HCT116 (cell line): ENCODE data around the gene KIRREL3. TPM values are rescaled to one million over a fixed set of nuclear protein-coding genes. Genes with fewer than 3 reads are reported as not detected.

Experiments used
- ATAC-seq: fragments of 200-7000 bp; cut with Tn5 transposase; 2 replicates; pipeline ENCODE4 v1.9.1; 2020; ENCODE audit warnings: mild to moderate bottlenecking, moderate library complexity
- BruUV-seq: library from RNA; stranded (reverse); fragments of 400-500 nt; replicated peaks from 2 replicates; lab custom pipeline; 2021; lab: Mats Ljungman, UMichigan
- CTCF ChIA-PET: fragments of 300-600 bp; sonication (Branson Sonifier 250); formaldehyde crosslinking; loops from one replicate; lab custom pipeline; 2021; ENCODE audit warnings: antibody characterized with exemption; lab: Charles Lee
- POLR2A ChIA-PET: fragments of 300-600, 350-600 bp; sonication (Branson Sonifier 250); formaldehyde crosslinking; loops from one replicate; lab custom pipeline; 2021; ENCODE audit warnings: antibody characterized with exemption; lab: Charles Lee
- RAD21 ChIA-PET, 2 experiments: fragments of 300-600 bp; sonication (Branson Sonifier 250); formaldehyde crosslinking; loops; one replicate each; lab custom pipeline; 2023; ENCODE audit warnings: low total read pairs in 2 of 2; ENCODE audit not compliant: uncharacterized antibody in 2 of 2, unreplicated experiment in 2 of 2, low non-redundant PET in 1 of 2; lab: Charles Lee
- DNase-seq: peaks from one replicate; pipeline ENCODE4 v3.0.0-alpha.2; 2010; ENCODE audit warnings: low read depth, low spot score
- H2AFZ ChIP-seq: fragments of 200-600 bp; shearing (Covaris generic), sonication (generic); 2 replicates; pipeline ENCODE4 v1.6.1; 2017; ENCODE audit warnings: low read depth, mixed run types, mixed read lengths, antibody characterized with exemption, low read length; ENCODE audit not compliant: poor library complexity, severe bottlenecking
- H3K27ac ChIP-seq: 2 replicates; pipeline ENCODE4 v1.5.1; 2012; ENCODE audit warnings: low read depth, low read length
- H3K27me3 ChIP-seq: fragments of 200-600 bp; sonication (generic); 2 replicates; pipeline ENCODE4 v1.6.1; 2016; ENCODE audit warnings: mixed run types, low read length, mixed read lengths; ENCODE audit not compliant: insufficient read depth
- H3K36me3 ChIP-seq, 2 experiments: fragments of 200-500 bp in 1 of 2; fragments of 200-600 bp in 1 of 2; sonication (Bioruptor generic) in 1 of 2; sonication (generic) in 1 of 2; 2 replicates each; pipeline versions ENCODE4 v1.5.1 to v1.6.1; 2014 to 2016; ENCODE audit warnings: low read length in 2 of 2, inconsistent platforms in 1 of 2, mixed read lengths in 1 of 2, mixed run types in 1 of 2; ENCODE audit not compliant: insufficient read depth in 2 of 2, control insufficient read depth in 1 of 2
- H3K4me1 ChIP-seq, 2 experiments: fragments of 200-600 bp in 1 of 2; sonication (generic) in 1 of 2; 2 replicates each; pipeline versions ENCODE4 v1.5.1 to v1.6.1; 2012 to 2017; ENCODE audit warnings: low read length in 2 of 2, inconsistent platforms in 1 of 2, mild to moderate bottlenecking in 1 of 2, mixed read lengths in 1 of 2, mixed run types in 1 of 2, moderate library complexity in 1 of 2; ENCODE audit not compliant: insufficient read depth in 2 of 2, control insufficient read depth in 1 of 2
- H3K4me2 ChIP-seq: fragments of 200-600 bp; sonication (generic); 2 replicates; pipeline ENCODE4 v1.6.1; 2017; ENCODE audit warnings: mixed run types, low read length, mixed read lengths
- H3K4me3 ChIP-seq, 2 experiments: fragments of 200-600 bp in 1 of 2; sonication (generic) in 1 of 2; replicated peaks in 1 of 2; 2 replicates each; pipeline ENCODE4 v1.5.1; 2011 to 2016; ENCODE audit warnings: low read length in 2 of 2, control low read depth in 1 of 2, low read depth in 1 of 2, mild to moderate bottlenecking in 1 of 2, mixed read lengths in 1 of 2, mixed run types in 1 of 2
- H3K79me2 ChIP-seq: fragments of 200-600 bp; sonication (generic); 2 replicates; pipeline ENCODE4 v1.6.1; 2017; ENCODE audit warnings: mild to moderate bottlenecking, mixed run types, low read length, moderate library complexity, mixed read lengths; ENCODE audit not compliant: insufficient read depth
- H3K9ac ChIP-seq: fragments of 200-600 bp; sonication (generic); 2 replicates; pipeline ENCODE4 v1.6.1; 2016; ENCODE audit warnings: low read length, mixed read lengths
- H3K9me2 ChIP-seq: fragments of 200-600 bp; sonication (generic), shearing (Covaris generic); 2 replicates; pipeline ENCODE4 v1.6.1; 2017; ENCODE audit warnings: mixed run types, mild to moderate bottlenecking, moderate library complexity; ENCODE audit not compliant: insufficient read depth
- H3K9me3 ChIP-seq, 2 experiments: fragments of 200-500 bp in 1 of 2; fragments of 200-600 bp in 1 of 2; sonication (Bioruptor generic) in 1 of 2; sonication (generic) in 1 of 2; 2 replicates each; pipeline ENCODE4 v1.6.1; 2014 to 2017; ENCODE audit warnings: low read length in 2 of 2, mixed read lengths in 2 of 2, inconsistent platforms in 1 of 2, low read depth in 1 of 2, mild to moderate bottlenecking in 1 of 2, mixed run types in 1 of 2, moderate library complexity in 1 of 2; ENCODE audit not compliant: control insufficient read depth in 1 of 2, insufficient read depth in 1 of 2
- H4K20me1 ChIP-seq: fragments of 200-600 bp; sonication (generic), shearing (Covaris generic); 2 replicates; pipeline ENCODE4 v1.6.1; 2017; ENCODE audit warnings: mixed run types, mild to moderate bottlenecking, moderate library complexity; ENCODE audit not compliant: insufficient read depth
- CEBPB ChIP-seq: IDR thresholded peaks from 2 replicates; pipeline ENCODE4 v1.6.1; 2012; ENCODE audit warnings: low read depth
- EGR1 ChIP-seq: IDR thresholded peaks from 2 replicates; pipeline ENCODE4 v1.6.1; 2012; ENCODE audit warnings: low read depth
- ELF1 ChIP-seq: IDR thresholded peaks from 2 replicates; pipeline ENCODE4 v1.6.1; 2012; ENCODE audit warnings: low read depth, borderline replicate concordance
- EZH2 ChIP-seq: fragments of 200-600 bp; sonication (generic); IDR thresholded peaks from 2 replicates; pipeline ENCODE4 v1.6.1; 2017; ENCODE audit warnings: antibody characterized with exemption, mixed run types
- EZH2phosphoT487 ChIP-seq: fragments of 200-600 bp; IDR thresholded peaks from 2 replicates; pipeline ENCODE4 v1.6.1; 2018; ENCODE audit warnings: antibody characterized with exemption, borderline replicate concordance
- FOSL1 ChIP-seq: IDR thresholded peaks from 2 replicates; pipeline ENCODE4 v1.6.1; 2012; ENCODE audit warnings: low read depth
- JUND ChIP-seq: IDR thresholded peaks from 2 replicates; pipeline ENCODE4 v1.6.1; 2012
- POLR2A ChIP-seq: IDR thresholded peaks from 2 replicates; pipeline ENCODE4 v1.7.0; 2011; ENCODE audit warnings: borderline replicate concordance; ENCODE audit not compliant: insufficient read depth, insufficient read length; ENCODE audit errors: extremely low read depth
- POLR2AphosphoS5 ChIP-seq: IDR thresholded peaks from 2 replicates; pipeline ENCODE4 v1.6.1; 2011; ENCODE audit warnings: mild to moderate bottlenecking, low read depth, low read length, moderate library complexity
- SP1 ChIP-seq: IDR thresholded peaks from 2 replicates; pipeline ENCODE4 v1.6.1; 2012; ENCODE audit warnings: low read depth
- SRF ChIP-seq: IDR thresholded peaks from 2 replicates; pipeline ENCODE4 v1.6.1; 2012; ENCODE audit warnings: low read depth
- TCF7L2 ChIP-seq: IDR thresholded peaks from 2 replicates; pipeline ENCODE4 v1.7.0; 2011; ENCODE audit warnings: borderline replicate concordance, inconsistent platforms; ENCODE audit not compliant: insufficient read depth, insufficient read length; ENCODE audit errors: extremely low read depth
- YY1 ChIP-seq: IDR thresholded peaks from 2 replicates; pipeline ENCODE4 v1.6.1; 2011; ENCODE audit warnings: low read length, low read depth, moderate library complexity, mild to moderate bottlenecking; ENCODE audit not compliant: insufficient replicate concordance; ENCODE audit errors: extremely low read depth
- ZFX ChIP-seq: fragments of 450-650 bp; IDR thresholded peaks from 2 replicates; pipeline ENCODE4 v1.6.1; 2017
- ZNF274 ChIP-seq: fragments of 200-500 bp; sonication (Bioruptor generic); IDR thresholded peaks from 2 replicates; pipeline ENCODE4 v1.6.1; 2014; ENCODE audit warnings: mild to moderate bottlenecking, low read depth, low read length, inconsistent platforms
- intact Hi-C: fragments of 100-400 bp; cut with micrococcal nuclease; formaldehyde crosslinking; loops from 2 replicates; pipeline ENCODE4 v1.10.0; 2022
- total RNA-seq: library from RNA; stranded (reverse); gene quantifications from one replicate; pipeline ENCODE4 v1.2.1, GENCODE V29; 2021; ENCODE audit not compliant: unreplicated experiment
- TF ChIP-seq, protein P1 (sequence below): IDR thresholded peaks from 2 replicates; pipeline ENCODE4 v1.6.1; 2012
- TF ChIP-seq, protein P2 (sequence below): IDR thresholded peaks from 2 replicates; pipeline ENCODE4 v1.6.1; 2012
- TF ChIP-seq, protein P3 (sequence below): IDR thresholded peaks from 2 replicates; pipeline ENCODE4 v1.6.1; 2011; ENCODE audit warnings: mild to moderate bottlenecking, low read length, moderate library complexity; ENCODE audit not compliant: insufficient replicate concordance; ENCODE audit errors: extremely low read depth
- TF ChIP-seq, protein P4 (sequence below): IDR thresholded peaks from 2 replicates; pipeline ENCODE4 v1.6.1; 2012; ENCODE audit warnings: low read depth

Gene KIRREL3
- total RNA-seq, 1 experiment from 2014 or later = not detected

DNA sequence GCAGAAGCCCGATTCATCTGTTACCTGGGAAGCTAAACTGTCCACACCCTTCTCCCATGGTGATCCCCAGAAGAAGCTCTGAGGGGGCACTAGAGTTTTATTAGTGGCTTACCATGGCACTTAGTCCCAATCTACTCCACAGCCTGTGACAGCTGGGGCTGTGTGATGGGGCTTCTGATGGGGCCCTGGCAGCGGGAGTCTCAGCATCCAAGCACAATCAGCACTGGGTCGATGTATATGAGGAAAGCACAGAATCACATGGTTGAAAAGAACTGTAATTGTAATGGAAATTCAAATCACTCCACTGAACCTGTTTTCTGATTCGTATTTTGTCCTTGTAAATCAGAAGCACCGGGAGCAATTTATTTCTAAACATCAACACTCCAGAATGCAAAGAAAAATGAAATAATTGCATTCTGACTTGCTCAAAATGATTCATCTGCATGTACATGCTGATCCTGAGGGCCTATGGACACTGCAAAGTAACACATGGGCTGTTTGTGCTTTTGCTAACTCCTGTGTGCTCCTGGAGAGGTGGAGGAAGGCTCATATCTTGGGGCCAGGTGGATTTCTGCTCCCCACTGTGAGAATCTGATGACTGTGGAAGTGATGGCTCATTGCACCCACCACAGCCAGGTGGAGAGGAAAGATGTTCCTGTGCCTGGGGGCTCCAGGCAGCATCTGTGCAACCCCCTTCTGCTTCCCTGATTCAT, 203.0 kb downstream of the KIRREL3 start (continued):
- TF ChIP-seq, protein P1, sequence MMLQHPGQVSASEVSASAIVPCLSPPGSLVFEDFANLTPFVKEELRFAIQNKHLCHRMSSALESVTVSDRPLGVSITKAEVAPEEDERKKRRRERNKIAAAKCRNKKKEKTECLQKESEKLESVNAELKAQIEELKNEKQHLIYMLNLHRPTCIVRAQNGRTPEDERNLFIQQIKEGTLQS = no peak

DNA sequence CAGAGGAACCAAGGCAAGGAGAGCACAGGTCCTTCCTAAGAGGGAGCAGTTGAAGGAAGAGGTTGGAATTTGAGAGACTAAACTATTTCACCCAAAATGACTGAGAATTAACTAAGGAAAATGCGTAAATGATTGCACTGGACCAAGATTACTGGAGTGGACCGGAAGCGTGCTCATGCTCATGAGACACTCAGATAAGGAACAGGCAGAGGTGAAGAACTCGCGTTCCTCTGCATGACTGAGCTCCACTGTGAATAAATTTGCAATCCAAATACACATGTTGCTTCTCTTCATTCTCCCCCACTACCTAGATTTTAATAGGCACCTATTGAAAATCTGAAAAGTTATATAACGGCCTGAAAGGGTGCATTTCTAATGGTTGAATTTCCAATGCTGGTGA, 207.0 kb downstream of the KIRREL3 start:
- Histone ChIP-seq H3K9me2 (no peaks in the 10 kb centered on the region), H3K9me3 (no peaks in the 10 kb centered on the region), H2AFZ (no peak overlapping the region), H3K9ac (no peak overlapping the region), H3K79me2 (no peaks in the 10 kb centered on the region), H3K36me3 (no peaks in the 10 kb centered on the region), H3K4me2 (no peak overlapping the region), H3K27me3 (peaks cover 6% of the 10 kb centered on the region; the same call in 1 of the 2 replicates), H4K20me1 (no peaks in the 10 kb centered on the region), H3K4me3 (no peak overlapping the region), H3K27ac (no peak overlapping the region), H3K4me1 (no peaks in the 10 kb centered on the region)
- POLR2A ChIA-PET = no interaction called here
- CTCF ChIA-PET = no interaction called here
- DNase-seq (no peak), ATAC-seq (no peak)
- RAD21 ChIA-PET = no interaction called here
- TF ChIP-seq EGR1 (no peak), EZH2phosphoT487 (no peak), YY1 (no peak), ZFX (no peak), FOSL1 (no peak), JUND (no peak), POLR2A (no peak), CEBPB (no peak), ELF1 (no peak), POLR2AphosphoS5 (no peak), EZH2 (no peak), ZNF274 (no peak), SP1 (no peak), SRF (no peak), TCF7L2 (no peak)
- TF ChIP-seq, protein P2, sequence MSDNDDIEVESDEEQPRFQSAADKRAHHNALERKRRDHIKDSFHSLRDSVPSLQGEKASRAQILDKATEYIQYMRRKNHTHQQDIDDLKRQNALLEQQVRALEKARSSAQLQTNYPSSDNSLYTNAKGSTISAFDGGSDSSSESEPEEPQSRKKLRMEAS = no peak
- TF ChIP-seq, protein P3, sequence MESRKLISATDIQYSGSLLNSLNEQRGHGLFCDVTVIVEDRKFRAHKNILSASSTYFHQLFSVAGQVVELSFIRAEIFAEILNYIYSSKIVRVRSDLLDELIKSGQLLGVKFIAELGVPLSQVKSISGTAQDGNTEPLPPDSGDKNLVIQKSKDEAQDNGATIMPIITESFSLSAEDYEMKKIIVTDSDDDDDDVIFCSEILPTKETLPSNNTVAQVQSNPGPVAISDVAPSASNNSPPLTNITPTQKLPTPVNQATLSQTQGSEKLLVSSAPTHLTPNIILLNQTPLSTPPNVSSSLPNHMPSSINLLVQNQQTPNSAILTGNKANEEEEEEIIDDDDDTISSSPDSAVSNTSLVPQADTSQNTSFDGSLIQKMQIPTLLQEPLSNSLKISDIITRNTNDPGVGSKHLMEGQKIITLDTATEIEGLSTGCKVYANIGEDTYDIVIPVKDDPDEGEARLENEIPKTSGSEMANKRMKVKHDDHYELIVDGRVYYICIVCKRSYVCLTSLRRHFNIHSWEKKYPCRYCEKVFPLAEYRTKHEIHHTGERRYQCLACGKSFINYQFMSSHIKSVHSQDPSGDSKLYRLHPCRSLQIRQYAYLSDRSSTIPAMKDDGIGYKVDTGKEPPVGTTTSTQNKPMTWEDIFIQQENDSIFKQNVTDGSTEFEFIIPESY = no peak
- TF ChIP-seq, protein P4, sequence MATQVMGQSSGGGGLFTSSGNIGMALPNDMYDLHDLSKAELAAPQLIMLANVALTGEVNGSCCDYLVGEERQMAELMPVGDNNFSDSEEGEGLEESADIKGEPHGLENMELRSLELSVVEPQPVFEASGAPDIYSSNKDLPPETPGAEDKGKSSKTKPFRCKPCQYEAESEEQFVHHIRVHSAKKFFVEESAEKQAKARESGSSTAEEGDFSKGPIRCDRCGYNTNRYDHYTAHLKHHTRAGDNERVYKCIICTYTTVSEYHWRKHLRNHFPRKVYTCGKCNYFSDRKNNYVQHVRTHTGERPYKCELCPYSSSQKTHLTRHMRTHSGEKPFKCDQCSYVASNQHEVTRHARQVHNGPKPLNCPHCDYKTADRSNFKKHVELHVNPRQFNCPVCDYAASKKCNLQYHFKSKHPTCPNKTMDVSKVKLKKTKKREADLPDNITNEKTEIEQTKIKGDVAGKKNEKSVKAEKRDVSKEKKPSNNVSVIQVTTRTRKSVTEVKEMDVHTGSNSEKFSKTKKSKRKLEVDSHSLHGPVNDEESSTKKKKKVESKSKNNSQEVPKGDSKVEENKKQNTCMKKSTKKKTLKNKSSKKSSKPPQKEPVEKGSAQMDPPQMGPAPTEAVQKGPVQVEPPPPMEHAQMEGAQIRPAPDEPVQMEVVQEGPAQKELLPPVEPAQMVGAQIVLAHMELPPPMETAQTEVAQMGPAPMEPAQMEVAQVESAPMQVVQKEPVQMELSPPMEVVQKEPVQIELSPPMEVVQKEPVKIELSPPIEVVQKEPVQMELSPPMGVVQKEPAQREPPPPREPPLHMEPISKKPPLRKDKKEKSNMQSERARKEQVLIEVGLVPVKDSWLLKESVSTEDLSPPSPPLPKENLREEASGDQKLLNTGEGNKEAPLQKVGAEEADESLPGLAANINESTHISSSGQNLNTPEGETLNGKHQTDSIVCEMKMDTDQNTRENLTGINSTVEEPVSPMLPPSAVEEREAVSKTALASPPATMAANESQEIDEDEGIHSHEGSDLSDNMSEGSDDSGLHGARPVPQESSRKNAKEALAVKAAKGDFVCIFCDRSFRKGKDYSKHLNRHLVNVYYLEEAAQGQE = no peak
- TF ChIP-seq, protein P1 = no peak
- BruUV-seq = no TSS peak
- intact Hi-C loops = no loop called here
